HL-60 (cell line): ENCODE results near the gene AP3D1.

Source experiments
- DNase-seq, 2 experiments: peaks; one replicate each; pipeline ENCODE4 v3.0.0-alpha.2; 2010 to 2020; ENCODE audit warnings: low read depth in 1 of 2, low spot score in 1 of 2
- H3K27ac ChIP-seq: fragments of 250-450 bp; sonication (Bioruptor Pico); replicated peaks from 2 replicates; pipeline ENCODE4 v1.5.1; 2020; ENCODE audit warnings: mild to moderate bottlenecking, moderate library complexity
- H3K27me3 ChIP-seq: fragments of 250-450 bp; sonication (Bioruptor Pico); 2 replicates; pipeline ENCODE4 v1.5.1; 2021; ENCODE audit warnings: mild to moderate bottlenecking, moderate library complexity; ENCODE audit not compliant: insufficient read depth, poor library complexity, severe bottlenecking
- H3K4me3 ChIP-seq: replicated peaks from 2 replicates; pipeline ENCODE4 v1.5.1; 2011; ENCODE audit warnings: mild to moderate bottlenecking, control low read depth, low read length; ENCODE audit not compliant: insufficient read depth
- CTCF ChIP-seq: IDR thresholded peaks from one replicate; pipeline ENCODE4 v1.5.1; 2011; ENCODE audit warnings: low read length, control low read depth, inconsistent platforms; ENCODE audit not compliant: insufficient read depth
- GABPA ChIP-seq: IDR thresholded peaks from 2 replicates; pipeline ENCODE4 v1.6.1; 2012; ENCODE audit warnings: low read depth
- POLR2AphosphoS5 ChIP-seq: IDR thresholded peaks from 2 replicates; pipeline ENCODE4 v1.6.1; 2012; ENCODE audit warnings: low read depth
- REST ChIP-seq: IDR thresholded peaks from 2 replicates; pipeline ENCODE4 v1.6.1; 2012; ENCODE audit warnings: low read depth; ENCODE audit not compliant: insufficient replicate concordance
- SPI1 ChIP-seq: IDR thresholded peaks from 2 replicates; pipeline ENCODE4 v1.6.1; 2012; ENCODE audit warnings: low read depth, mild to moderate bottlenecking, borderline replicate concordance

Gene AP3D1

GRCh38 chr19:2114821-2115220 is 36.5 kb downstream of the AP3D1 start:
- no peak overlapping the region for H3K27ac ChIP-seq
- no peak overlapping the region for H3K4me3 ChIP-seq
- DNase-seq: no peak
- TF ChIP-seq CTCF (no peak), POLR2AphosphoS5 (no peak), SPI1 (no peak), GABPA (no peak), REST (no peak)
- no peaks in the 10 kb centered on the region for H3K27me3 ChIP-seq

GRCh38 chr19:2114218-2114617 is 37.1 kb downstream of the AP3D1 start:
- TF ChIP-seq CTCF: no peak
- no peak for TF ChIP-seq GABPA
- TF ChIP-seq POLR2AphosphoS5: no peak
- TF ChIP-seq REST: no peak
- no peak for TF ChIP-seq SPI1
- Histone ChIP-seq H3K27me3 (no peaks in the 10 kb centered on the region), H3K4me3 (no peak overlapping the region), H3K27ac (no peak overlapping the region)
- DNase-seq: no peak

- no peak for DNase-seq
- H3K4me3 ChIP-seq: no peak overlapping the region
- TF ChIP-seq POLR2AphosphoS5: no peak
- H3K27me3 ChIP-seq: no peaks in the 10 kb centered on the region
- no peak overlapping the region for H3K27ac ChIP-seq
These were observed 37.7 kb downstream of the AP3D1 start for GRCh38 chr19:2113439-2114211.

GRCh38 chr19:2112516-2113320 is 38.6 kb downstream of the AP3D1 start:
- no peak overlapping the region for H3K27ac ChIP-seq
- no peaks in the 10 kb centered on the region for H3K27me3 ChIP-seq
- TF ChIP-seq REST (no peak), CTCF (no peak), SPI1 (no peak), POLR2AphosphoS5 (no peak; the same call in 1 of the 2 replicates), GABPA (no peak)

More at GRCh38 chr19:2112516-2113320, 38.6 kb downstream of the AP3D1 start:
- no peak overlapping the region for H3K4me3 ChIP-seq
- no peak for DNase-seq
